Measurements from ENCODE around the gene DYNLRB1.

DNA sequence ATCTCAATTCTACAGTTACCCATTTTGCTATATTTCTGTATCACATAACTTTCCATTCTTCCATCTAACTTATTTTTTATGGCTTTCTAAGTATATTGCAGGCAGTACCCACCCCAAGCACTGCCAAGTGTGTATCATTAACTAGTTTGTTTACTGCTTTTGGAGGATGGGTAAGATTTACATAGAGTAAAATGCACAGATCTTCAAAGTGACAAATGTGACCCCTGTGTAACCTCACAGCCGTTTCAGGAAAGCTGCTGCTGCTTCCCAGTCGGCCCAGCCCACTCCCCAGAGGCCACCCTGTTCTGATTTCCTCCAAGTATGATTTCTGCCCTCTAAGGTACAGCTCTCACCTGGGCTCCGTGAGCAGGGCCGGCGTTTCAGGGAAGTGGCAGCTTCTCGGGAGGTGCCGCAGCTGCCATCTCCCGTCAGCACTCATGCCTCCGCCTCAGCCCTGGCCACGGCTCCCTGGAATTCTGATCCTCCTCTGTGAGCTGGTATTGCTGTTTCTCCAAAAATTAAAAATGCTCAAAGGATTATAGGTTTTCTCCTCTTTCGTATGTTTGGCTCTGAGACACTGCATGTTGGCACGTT, 27.3 kb downstream of the DYNLRB1 start:
- no peak for TF ChIP-seq CTCF (IDR thresholded peaks at IDR 0.05; ENCODE audit: low read depth, low read length, poor library complexity, severe bottlenecking)
- TF ChIP-seq EZH2phosphoT487 (IDR thresholded peaks at IDR 0.05; ENCODE audit: borderline replicate concordance, low read length) = no peak
